ENCODE results near the gene BAIAP2L1.

The BAIAP2L1 gene

DNA sequence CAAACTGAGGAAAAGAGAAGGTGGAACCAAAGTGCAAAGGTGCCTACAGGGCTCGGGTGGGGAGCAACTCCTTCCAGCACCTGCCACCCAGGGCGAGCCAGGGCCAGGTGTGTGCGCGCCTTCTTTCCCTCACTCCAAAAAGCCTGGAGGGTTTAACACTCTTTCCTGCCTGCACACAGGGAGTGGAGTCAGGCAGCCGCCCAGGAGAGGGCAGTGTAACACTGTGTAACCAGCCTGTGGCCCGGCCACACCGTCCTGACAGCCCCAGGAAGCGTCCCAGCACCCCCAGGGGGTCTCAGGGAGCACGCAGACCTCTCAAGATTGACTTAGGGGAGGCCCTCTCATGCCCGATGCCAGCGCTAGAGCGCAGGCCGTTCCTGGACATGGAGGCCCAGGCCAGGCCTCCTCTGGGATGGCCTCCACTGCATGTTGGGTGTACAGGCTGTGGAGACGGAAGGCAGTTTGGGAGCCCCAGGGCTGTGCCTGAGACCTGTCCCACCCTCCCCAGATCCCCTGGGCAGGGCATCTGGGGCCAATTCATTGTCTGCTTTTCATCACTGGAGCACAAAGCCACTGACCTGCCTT lies 106.0 kb downstream of the BAIAP2L1 start:
- DNase-seq (ENCODE audit: low read depth): no peak

DNA sequence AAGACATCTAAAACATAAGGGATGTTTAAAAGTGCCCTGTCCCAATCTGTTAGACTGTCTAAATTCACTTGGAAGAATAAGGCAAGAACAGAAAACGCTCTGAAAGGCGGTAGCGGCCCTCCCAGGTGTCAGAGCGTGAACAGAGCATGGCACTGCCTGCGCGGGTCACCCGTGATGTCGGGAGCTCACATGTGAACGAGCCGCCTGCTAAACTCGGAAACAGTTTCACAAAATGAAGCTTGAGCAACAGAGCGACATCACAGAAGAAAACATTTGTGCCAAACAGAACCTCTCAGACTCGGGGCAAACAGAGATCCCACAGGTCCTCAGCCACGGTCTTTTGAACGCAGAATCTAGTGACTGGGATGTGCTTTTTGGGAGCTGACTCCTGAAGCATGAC lies 106.6 kb downstream of the BAIAP2L1 start:
- no peak for DNase-seq (ENCODE audit: low read depth)

DNA sequence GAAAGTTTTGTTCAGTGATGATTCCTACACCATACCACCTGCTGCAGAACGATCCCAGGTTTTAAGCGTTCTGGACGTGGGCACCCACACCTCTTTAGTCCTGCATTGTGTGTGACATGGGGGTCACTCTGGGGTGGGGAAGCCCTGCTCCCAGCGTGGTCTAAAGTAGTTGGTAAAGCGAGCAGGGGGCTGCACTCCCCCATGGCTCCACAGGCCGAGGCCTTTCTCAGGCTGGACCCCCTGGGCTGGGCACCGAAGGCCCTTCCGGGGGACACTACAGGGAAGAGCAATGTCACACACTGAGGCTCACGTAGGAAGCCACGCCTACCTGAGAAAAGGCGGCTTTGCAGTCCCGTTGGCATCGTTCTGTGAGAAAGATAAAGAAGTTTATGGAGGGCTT lies 107.1 kb downstream of the BAIAP2L1 start:
- DNase-seq (ENCODE audit: low read depth): no peak

DNA sequence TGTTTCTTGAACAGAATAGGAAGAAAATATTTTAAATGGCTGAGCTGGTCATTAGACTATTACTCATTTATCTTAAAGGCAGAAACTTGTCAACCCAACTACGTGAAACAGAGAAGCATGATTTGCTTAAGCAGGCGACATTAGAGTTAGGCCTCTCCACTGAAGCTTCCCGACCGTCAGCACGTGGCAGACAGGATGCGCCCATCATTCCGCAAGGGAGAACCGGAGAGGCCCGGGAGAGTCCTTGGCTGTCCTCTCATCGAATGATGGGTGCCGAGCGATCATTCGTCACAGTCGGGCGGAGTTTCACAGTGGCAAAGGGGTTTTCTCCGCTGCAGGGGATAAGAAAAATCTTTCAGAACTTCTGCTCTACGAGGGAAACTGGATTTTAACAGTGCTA lies 107.6 kb downstream of the BAIAP2L1 start:
- no peak for DNase-seq (ENCODE audit: low read depth)

DNA sequence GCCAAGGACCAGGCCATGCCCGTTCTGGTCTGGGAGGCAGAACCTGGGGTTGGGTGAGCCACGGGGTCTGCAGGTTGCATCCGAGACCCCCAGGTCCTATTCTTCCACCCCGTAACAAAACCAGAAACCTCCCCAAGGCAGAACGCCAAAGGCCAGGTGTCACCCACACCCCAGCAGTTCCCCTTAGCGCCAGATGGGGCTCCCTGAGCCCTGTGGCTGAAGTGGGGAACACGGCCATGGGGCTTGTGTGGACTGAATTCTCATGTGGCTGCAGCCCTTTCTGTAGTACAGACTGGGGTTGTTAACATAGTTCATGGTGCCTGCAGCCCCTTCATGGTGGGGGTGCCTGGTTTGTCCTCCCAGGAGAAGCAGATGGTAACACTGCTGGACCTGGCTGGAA lies 109.2 kb downstream of the BAIAP2L1 start:
- DNase-seq (ENCODE audit: low read depth): no peak

DNA sequence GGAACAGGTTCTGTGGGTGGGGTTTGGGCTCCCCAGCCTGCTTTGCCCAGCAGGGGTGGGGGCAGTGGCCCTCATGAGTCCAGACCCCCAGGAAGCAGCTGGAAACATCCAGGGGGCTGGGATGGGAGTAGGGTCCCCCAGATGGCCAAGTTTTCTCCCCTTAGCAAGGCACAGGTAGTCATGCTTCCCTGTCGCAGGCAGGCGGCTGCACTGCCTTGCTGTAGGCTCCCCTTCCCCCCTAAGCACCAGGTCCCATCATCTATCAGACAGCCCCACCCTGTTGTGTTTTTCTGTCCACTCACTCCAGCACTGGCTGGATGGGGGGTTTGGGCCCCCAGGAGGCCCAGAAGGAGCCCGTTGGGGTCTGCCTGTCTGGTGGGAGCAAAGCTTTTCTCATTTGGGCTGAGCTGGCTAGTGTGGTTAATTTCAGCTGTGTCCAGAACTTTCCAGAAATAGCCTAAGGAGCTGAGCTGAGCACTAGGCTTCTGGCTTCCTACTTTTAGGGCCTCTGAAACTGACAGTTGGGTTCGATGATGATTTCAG lies 111.5 kb downstream of the BAIAP2L1 start:
- DNase-seq (ENCODE audit: low read depth): no peak

DNA sequence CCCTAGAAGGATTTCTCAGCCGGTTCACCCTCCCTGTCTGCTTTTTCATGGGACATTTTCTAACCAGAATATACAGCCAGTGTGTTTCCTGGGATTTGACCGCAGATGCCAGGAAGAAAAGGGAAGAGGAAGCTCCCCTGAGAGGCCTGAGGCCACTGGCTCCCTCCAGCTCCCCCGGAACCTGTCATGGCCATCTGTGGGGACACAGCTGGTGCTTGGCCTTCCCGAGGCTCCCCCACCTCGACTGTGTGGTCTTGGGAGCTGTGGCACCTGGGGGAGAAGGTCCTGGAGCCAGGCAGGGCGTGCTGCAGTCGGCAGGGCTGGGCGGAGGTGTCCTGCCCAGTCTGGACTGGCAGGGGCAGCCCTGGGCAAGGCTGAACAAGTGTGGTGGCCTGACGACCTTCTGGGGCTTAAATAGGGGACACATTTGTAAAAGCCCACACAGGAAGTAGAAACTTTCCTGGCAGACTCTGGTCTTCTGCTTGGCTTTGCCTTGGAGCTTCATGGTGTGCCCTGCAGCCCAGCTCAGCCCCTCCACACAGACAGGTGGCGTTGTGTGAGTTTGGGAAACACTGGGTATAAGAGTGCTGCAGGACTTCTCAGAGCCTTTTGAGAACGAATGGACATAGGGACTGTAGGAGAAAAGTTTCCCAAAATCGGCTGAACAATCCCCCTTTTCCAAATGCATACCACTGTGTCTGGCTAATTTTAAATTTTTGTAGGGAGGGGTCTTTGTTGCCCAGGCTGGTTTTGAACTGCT lies 112.6 kb downstream of the BAIAP2L1 start:
- no peak for DNase-seq (ENCODE audit: low read depth)

DNA sequence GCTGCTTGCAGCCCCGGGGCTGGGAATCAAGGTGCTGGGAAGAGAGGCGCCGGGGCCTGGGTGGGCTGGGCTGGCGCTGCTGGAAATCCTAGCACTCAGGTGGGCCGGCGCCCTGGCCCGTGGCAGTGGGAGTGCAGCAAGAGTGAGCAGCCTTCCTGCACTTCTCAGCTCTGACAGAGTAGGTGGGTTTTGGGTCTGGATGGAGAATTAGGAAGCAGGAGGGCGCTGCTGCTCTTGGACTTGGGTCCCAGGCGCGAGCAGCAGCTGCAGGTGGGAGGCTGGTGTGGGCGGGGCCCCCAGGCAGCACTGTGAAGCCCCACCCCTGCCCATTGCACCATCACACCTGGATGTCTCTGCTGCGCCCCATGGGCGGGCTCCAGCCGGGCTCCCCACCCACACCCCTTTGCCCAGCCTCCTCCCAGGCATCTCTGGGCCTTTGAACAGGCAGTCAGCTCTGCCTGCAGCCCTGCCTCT lies 113.4 kb downstream of the BAIAP2L1 start:
- DNase-seq (ENCODE audit: low read depth): no peak

DNA sequence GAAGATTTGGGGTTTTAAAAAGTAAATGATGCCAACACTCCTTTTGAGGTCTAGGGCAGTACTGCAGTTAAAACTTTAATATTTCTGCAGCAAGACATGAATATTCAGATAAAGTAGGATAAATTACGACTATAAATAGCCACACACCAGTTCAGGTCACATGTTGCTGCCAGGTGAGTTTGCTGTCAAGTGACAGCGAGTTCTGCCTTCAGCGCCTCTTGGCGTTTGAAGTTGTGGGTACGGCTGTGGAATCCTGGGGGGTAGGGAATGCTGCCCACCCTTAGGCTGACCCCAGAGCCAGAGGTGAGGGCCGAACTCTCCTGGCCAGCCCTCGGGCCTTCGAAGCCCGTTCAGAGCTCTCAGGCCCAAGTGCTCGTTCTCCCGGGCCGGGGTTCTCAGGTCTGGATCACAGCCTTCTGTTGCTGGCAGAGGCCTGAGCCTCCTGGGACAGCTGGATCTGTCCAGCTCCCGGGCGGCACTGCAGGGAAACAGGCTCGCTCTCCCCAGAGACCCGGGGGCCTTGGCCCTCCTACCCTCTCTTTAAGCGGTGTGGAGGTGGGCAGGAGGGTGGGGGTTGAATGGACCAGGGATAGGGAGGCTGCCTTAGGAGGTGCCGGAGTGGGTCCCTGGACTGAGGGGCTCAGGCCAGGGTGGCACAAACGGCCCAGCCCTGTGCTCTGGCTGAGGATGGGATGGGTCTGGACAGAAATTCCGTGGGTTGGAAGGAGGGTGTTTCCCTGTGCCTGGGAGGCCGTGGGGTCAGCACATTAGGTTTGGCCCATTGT lies 114.0 kb downstream of the BAIAP2L1 start:
- no peak for DNase-seq (ENCODE audit: low read depth)

DNA sequence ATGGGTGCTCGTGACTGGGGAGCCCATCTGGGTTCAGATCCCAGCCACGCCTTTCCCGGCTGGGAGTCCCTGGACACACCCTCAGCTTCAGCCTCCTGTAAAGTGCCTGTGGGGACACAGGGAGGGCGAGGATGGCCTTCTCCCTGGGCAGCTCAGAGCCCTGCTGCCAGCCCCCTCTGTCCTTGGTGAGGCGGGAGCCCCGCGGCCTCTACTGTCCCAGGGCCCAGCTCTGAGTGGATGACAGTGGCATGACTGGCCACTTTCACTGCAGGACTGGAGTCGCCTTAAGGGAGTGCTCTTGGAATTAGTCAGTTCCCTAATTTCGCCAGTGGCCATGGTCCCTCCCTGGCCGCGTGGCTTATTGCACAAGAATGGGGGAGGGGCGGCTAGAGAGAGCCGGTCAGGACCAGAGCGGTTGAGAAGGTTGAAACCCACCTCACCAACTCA lies 114.8 kb downstream of the BAIAP2L1 start:
- DNase-seq (ENCODE audit: low read depth): peak; percentile 61

DNA sequence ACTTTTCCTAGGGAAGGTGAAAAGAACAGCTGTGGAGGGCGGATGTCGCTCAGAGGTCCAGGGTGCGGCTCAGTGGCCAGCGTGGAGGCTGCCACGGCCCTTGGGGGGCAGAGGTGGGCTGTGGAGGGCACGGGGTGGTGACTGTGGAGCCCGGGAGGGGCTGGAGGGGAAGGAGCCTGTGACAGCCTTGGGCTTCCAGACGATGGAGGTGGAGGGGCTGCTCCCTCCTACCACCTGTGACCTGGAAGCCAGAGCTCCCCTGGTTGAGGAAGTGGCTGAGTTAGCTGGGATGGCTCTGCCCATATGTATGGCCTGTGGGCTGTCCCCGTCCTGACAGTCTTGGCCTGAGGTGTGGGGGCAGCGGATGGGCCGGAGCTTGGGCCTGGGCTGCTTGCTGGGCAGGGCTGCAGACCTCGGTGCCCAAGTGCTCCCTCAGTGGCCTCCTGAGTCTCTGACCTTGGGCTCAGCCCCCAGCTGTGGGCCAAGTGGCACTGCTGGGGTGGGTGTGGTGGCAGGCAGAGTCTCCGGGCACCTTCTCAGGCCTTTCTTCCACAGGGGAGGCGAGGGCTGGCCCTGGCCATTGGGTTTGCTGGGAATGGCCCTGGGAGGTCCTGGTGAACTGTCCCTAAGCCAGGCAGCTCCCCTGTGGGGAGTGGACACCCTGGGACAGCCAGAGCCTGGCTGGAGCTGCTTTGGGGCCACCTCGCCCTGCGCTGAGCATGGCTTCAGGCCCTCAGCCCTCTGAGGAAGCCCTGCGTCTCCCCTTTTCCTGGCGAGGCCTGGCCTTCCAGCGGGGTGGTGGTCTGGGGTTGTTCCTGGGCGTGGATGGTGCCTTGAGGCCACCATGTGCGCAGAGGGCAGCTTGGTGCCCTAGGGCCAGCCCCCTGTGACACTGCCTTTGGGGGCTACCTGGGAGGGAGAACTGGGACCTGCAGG lies 115.5 kb downstream of the BAIAP2L1 start:
- DNase-seq (ENCODE audit: low read depth): no peak

DNA sequence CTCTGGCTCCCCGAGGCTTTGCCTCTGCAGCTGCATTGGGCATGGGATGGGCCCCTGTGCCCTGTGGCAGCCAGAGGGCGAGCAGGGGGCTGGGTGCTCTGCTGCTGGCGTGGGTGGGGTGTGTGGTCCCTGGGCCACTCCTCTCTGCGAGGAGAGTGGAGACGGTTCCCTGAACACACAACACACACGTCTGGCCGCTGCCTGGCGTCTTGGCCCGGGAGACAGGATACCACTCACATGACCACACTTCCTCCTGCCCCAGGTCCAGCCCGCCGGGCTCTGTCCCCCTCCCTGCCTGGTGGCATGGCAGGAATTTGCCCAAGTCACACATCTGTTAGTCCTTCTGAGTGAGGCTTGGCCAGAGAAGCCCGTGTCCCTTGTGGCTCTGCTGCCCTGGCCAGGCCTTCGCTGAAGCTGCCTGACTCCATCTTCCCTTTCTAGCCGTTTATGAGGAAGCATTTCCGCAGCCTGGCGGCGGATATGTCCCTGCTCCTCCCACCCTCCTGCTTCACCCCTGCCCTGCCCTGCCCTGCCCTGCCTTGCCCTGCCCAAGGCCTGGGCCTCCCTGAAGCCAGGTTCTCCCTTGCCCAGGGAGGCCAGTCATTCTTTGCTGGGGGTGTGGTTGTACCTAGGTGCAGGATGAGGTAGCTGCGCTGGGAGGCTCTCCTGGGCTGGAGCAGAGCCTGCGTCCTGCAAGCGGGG lies 116.4 kb downstream of the BAIAP2L1 start:
- DNase-seq (ENCODE audit: low read depth): peak; percentile 87

DNA sequence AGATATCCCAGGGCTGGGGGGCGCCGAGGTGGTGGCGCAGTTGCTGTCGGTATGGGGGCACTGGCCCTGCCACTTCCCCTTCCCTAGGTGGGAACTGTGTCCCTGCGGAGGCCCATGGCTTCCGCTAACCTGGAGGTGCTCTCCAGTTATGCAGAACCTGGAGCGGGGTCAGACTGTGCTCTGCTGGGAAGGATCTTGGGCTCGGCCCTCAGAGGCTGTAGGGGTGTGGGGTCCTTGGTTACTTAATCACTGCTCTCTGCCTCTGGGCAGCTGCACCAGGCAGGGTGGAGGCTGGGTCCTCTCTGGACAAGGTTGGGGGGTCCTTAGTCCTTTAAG lies 117.0 kb downstream of the BAIAP2L1 start:
- no peak for DNase-seq (ENCODE audit: low read depth)

DNA sequence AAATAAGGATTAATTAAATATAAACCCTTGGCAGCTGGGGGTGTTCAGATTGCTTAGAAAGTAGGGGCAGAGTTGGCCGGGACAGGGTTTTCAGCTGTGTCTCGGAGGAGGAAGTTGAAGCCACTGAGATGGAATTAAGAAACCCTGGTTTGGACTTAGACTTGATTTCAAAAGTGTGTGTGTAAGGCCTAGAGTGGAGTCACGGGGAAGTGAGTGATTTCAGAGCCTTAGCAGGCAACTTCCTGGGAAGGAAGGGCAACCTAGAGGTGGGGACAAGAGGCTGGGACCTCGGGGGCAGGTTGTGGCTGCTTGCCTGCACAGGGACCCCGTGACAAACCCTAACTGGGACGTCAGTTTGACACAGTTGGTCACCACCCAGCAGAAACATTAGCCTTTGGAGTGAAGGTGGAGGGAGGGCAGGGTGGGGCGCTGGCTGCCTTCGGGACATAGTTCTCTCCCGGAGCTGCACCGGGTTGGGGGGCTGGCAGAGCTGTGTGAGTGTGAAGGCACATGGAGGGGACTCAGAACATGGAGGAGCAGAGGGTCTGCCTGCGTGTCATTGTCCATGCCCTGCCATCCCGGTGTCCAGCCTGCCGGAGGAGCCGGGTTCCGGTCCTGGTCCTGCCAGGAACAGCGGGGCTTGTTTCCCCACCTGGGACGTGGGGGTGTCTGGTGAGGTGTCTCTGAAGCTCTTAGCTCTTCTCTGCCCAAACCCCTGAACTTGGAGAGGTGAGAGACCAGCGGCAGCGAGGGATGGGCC lies 117.6 kb downstream of the BAIAP2L1 start:
- DNase-seq (ENCODE audit: low read depth): peak; percentile 51

DNA sequence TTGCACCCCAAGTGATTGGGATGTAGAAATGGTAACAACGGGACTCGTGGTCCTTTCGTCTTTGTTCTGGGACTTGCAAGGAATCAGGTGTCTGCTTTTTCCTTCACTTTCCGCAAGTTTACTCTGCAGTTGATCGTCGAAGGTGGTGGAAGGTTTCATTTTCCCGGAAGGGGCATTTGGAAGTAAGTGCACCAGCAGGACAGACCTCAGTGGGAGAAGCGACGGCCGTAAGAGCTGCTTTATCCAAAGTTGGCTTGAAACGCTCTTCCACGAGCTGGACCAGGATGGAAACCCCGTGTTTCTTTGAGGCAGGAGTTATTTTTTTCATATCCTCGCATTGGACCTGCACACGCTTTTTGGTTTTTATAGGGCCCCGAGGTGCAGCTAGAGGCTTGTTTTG lies 118.2 kb downstream of the BAIAP2L1 start:
- DNase-seq (ENCODE audit: low read depth): no peak

DNA sequence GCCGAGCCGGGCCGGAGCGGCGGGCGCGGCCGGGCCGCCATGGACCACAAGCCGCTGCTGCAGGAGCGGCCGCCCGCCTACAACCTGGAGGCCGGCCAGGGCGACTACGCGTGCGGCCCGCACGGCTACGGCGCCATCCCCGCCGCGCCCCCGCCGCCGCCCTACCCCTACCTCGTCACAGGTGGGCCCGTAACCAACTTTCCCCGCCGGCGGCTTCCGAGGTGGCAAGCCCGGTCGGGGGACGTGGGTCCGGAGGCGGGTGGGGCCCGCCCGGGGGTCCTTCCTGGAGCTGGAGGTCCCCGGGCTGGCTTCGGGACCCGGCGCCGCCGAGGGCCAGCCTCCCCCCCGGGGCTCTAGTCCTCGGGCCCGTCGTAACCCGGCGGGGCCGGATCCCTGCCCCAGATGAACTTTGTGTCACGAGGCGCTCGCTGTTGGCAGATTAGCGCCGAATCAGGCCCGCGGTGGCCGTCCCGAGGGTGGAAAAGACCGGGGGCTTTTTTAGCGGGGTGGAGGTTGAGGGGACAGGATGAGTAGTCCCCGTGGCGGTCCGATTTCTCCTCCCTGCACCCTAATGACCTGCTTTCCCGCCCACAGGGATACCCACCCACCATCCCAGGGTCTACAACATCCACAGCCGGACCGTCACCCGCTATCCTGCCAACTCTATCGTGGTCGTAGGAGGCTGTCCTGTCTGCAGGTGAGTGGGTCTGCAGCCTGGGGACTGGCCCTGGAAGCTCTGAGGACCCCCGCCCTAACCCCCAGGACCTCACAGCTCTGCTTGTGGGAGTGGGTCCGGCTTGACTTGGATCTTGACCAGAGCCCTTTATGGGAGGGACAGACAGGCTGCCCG lies 118.9 kb downstream of the BAIAP2L1 start:
- no peak for DNase-seq (ENCODE audit: low read depth)

DNA sequence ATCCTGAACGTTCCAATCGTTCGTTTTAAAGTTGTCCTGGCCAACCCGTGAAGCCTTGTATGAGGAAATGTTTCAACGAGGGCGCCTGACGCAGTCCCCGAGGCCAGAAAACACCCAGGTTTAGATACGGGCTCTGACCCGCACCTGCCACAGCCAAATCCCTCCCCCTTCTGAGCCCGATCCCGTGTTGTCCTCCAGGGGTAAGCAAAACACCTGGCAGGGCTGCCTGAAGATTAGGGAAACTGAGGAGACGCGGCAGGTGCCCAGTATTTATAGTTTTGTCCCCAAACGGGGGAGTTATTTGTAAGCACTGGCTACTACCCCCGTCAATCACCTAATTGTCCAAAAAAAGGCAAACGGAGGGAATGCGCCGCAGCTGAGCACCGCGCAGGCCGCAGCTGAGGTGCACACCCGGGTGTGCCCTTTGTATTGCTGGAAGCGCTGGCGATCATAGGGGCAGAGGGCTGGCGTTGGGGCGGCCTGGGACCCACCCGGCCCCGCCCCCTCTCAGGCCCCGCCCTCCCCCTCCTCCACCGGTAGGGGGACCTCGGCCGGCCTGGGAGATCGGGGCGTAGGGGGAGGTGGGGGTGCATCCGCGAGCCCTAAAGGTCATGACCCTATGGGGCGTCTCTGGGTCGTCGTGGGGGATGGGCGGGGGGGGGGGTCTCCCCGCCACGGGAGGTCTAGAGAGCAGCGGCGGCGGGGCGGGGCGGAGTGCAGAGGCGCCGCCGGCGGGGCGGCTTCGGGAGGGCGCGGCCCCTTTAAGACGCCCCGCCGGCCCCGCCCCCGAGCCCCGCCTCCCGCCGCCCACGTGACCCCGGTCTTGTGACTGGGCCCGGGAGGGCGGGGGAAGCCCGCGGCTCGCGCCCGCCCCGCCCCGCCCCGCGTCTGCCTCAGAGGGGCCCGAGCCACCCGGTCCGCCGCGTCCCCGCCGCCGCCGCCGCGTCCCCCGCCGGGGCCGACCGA lies 119.8 kb downstream of the BAIAP2L1 start, which contains the start of gene BRI3:
BRI3 (plus strand) TSS at position 896 of the 966 bp plus-strand sequence. CDS start 110 bp downstream, outside the sequence.
- DNase-seq (ENCODE audit: low read depth): peak; percentile 76

DNA sequence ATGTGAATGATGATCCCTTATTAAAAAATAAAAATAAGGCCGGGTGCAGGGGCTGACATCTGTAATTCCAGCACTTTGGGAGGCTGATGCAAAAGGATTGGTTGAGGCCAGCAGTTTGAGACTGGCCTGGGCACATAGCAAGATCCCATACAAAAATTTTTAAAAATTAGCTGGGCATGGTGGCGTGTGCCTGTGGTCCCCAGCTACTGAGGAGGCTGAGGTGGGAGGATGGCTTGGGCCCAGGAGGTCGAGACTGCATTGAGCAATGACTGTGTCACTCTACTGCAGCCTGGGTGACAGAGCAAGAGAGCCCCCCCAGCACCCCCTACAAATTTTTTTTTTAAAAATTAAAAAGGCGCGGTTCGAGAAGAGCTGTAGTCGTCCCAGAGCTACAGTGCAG lies 120.6 kb downstream of the BAIAP2L1 start:
- DNase-seq (ENCODE audit: low read depth): no peak
